Measurements from ENCODE around the gene RPEL1. TPM values are rescaled to one million over a fixed set of nuclear protein-coding genes. Genes with fewer than 3 reads are reported as not detected.
"Not testable (repeated sequence)": the region's sequence is repeated elsewhere in the genome, so short reads cannot be mapped to it uniquely, and the experiment has no call there.

Gene RPEL1
- total RNA-seq, 1 donor from 2014 or later, result not detected

DNA sequence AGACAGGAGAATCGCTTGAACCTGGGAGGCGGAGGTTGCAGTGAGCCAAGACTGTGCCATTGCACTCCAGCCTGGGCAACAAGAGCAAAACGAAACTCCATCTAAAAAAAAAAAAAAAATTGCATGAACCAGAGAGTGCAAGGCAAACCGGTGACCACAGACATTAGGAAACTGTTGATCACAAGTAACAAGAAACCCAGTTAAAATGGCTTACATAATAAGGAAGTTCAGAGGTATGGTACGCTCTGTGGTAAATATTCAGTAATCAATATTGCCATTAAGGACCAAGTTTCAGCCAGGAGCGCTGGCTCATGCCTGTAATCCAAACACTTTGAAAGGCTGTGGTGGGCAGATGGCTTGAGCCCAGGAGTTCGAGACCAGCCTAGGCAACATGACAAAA is 43.4 kb upstream of the RPEL1 start:
- TF ChIP-seq POLR2AphosphoS5 (IDR thresholded peaks at IDR 0.05; ENCODE audit: insufficient read depth in 1 of 2, low read depth in 1 of 2), result no peak
- TF ChIP-seq, protein P1, sequence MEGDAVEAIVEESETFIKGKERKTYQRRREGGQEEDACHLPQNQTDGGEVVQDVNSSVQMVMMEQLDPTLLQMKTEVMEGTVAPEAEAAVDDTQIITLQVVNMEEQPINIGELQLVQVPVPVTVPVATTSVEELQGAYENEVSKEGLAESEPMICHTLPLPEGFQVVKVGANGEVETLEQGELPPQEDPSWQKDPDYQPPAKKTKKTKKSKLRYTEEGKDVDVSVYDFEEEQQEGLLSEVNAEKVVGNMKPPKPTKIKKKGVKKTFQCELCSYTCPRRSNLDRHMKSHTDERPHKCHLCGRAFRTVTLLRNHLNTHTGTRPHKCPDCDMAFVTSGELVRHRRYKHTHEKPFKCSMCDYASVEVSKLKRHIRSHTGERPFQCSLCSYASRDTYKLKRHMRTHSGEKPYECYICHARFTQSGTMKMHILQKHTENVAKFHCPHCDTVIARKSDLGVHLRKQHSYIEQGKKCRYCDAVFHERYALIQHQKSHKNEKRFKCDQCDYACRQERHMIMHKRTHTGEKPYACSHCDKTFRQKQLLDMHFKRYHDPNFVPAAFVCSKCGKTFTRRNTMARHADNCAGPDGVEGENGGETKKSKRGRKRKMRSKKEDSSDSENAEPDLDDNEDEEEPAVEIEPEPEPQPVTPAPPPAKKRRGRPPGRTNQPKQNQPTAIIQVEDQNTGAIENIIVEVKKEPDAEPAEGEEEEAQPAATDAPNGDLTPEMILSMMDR (IDR thresholded peaks at IDR 0.05), result no peak
- TF ChIP-seq POLR2A (IDR thresholded peaks at IDR 0.05), result no peak
- Histone ChIP-seq H3K36me3 (no peaks in the 10 kb centered on the region), H3K4me1 (no peaks in the 10 kb centered on the region), H3K4me3 (no peak overlapping the region), H3K27me3 (no peaks in the 10 kb centered on the region), H3K9me3 (no peaks in the 10 kb centered on the region), H3K27ac (no peak overlapping the region)
- DNase-seq (ENCODE audit: extremely low spot score in 2 of 2), result no peak
- intact Hi-C loops (cut with DNase I), result no loop called here

DNA sequence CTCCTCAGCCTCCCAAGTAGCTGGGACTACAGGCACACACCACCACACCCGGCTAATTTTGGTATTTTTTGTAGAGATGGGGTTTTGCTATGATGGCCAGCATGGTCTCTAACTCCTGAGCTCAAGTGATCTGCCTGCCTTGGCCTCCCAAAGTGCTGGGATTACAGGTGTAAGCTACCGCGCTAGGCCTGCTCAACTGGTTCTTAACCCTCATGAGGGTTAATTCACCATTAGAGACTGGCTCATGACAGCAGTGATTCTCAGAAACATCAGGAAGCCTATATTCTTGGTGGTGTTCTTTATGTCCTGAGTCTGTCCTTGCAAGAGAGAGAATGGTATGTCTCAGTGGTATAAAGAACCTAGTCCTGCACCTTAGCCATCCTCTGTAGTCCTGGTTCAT is 42.2 kb upstream of the RPEL1 start:
- intact Hi-C loops (cut with DNase I), result no loop called here
- no peaks in the 10 kb centered on the region for H3K4me1 ChIP-seq
- H3K9me3 ChIP-seq, result no peaks in the 10 kb centered on the region
- H3K4me3 ChIP-seq, result no peak overlapping the region
- no peaks in the 10 kb centered on the region for H3K36me3 ChIP-seq
- DNase-seq (ENCODE audit: extremely low spot score in 2 of 2), result no peak
- no peaks in the 10 kb centered on the region for H3K27me3 ChIP-seq
- no peak overlapping the region for H3K27ac ChIP-seq
- no peak for TF ChIP-seq POLR2AphosphoS5 (IDR thresholded peaks at IDR 0.05; ENCODE audit: insufficient read depth in 1 of 2, low read depth in 1 of 2)
- TF ChIP-seq POLR2A (IDR thresholded peaks at IDR 0.05), result no peak
- TF ChIP-seq, protein P1 (IDR thresholded peaks at IDR 0.05), result no peak

DNA sequence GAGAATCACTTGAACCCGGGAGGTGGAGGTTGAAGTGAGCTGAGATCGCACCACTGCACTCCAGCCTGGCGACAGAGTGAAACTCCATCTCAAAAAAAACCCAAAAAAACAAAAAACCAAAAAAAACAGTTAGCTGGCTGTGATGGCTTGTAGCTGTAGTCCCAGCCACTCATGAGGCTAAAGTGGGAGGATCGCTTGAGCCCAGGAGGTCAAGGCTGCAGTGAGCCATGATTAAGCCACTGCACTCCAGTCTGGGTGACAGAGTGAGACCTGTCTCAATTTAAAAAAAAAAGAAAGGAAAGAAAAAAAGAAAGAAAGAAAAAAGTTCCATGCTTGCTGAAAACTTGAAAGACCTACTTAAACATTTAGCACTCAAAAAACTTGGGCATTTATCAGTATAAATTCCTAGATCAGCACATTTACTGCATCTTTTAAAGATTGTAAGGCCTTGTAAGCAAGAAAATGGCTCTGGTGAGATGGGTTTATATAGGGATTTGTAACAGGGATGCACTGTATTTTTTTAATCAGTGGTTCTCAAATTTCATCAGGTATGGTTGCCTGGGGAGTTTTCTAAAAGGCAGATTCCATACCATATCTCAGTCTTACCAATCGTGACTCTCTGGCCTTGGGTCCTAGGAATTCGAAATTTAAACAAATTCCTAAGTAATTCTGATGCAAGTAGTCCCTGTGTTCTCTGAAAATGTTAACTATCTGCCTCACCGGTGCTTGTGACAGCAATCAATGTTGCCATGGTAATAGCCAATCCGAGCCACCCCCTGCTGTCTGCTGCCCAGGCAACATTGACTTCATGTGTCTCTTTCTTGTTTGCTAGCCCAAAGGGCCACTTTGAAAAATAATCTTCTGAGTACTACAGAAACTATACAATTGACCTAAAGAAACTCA is 41.1 kb upstream of the RPEL1 start:
- Histone ChIP-seq H3K4me1 (no peaks in the 10 kb centered on the region), H3K36me3 (no peaks in the 10 kb centered on the region), H3K9me3 (no peaks in the 10 kb centered on the region), H3K27me3 (no peaks in the 10 kb centered on the region), H3K4me3 (no peak overlapping the region), H3K27ac (no peak overlapping the region)
- no peak for DNase-seq (ENCODE audit: extremely low spot score in 2 of 2)
- intact Hi-C loops (cut with DNase I), result no loop called here
- no peak for TF ChIP-seq POLR2A (IDR thresholded peaks at IDR 0.05)
- no peak for TF ChIP-seq POLR2AphosphoS5 (IDR thresholded peaks at IDR 0.05; ENCODE audit: insufficient read depth in 1 of 2, low read depth in 1 of 2)

DNA sequence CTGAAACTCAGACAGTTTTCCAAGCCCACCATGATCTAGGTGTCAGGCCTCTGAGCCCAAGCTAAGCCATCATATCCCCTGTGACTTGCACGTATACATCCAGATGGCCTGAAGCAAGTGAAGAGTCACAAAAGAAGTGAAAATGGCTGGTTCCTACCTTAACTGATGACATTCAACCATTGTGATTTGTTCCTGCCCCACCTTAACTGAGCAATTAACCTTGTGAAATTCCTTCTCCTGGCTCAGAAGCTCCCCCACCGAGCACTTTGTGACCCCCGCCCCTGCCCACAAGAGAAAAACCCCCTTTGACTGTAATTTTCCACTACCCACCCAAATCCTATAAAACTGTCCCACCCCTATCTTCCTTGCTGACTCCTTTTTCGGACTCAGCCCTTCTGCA is 40.3 kb upstream of the RPEL1 start:
- H3K27ac ChIP-seq; H3K9me3 ChIP-seq; H3K4me3 ChIP-seq; DNase-seq (ENCODE audit: extremely low spot score in 2 of 2); intact Hi-C loops (cut with DNase I); H3K36me3 ChIP-seq; H3K4me1 ChIP-seq; H3K27me3 ChIP-seq: not testable (repeated sequence)

DNA sequence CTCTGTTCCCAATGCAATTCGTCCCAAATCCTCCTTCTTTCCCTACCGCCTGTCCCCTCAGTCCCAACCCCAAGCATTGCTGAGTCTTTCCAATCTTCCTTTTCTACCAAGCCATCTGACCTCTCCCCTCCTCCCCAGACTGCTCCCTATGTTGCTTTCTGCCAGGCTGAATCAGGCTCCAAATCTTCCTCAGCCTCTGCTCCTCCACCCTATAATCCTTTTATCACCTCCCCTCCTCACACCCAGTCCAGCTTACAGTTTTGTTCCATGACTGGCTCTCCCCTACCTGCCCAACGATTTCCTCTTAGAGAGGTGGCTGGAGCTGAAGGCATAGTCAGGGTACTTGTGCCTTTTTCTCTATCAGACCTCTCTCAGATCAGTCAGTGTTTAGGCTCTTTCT is 39.0 kb upstream of the RPEL1 start:
- H3K27ac ChIP-seq; H3K36me3 ChIP-seq; H3K4me3 ChIP-seq; DNase-seq (ENCODE audit: extremely low spot score in 2 of 2); H3K27me3 ChIP-seq; H3K9me3 ChIP-seq; H3K4me1 ChIP-seq; intact Hi-C loops (cut with DNase I): not testable (repeated sequence)

DNA sequence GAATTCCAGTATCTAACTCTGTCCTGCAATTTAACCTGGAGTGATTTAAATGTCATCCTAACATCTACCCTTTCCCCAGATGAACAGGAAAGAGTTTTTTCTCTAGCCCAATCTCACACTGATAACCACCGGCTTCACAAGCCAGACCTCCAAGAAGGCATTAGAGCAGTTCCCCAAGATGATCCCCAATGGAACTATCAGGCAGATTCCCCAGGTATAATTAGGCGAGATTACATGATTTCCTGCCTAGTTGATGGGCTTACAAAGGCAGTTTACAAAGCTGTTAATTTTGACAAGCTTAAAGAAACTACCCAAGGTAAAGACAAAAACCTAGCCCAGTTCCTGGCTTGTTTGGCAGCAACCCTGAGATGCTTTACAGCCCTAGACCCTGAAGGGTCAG is 38.5 kb upstream of the RPEL1 start:
- DNase-seq (ENCODE audit: extremely low spot score in 2 of 2), result no peak
- Histone ChIP-seq H3K27me3 (no peaks in the 10 kb centered on the region), H3K9me3 (no peaks in the 10 kb centered on the region), H3K4me3 (no peak overlapping the region), H3K27ac (no peak overlapping the region), H3K36me3 (no peaks in the 10 kb centered on the region), H3K4me1 (no peaks in the 10 kb centered on the region)
- TF ChIP-seq POLR2AphosphoS5 (IDR thresholded peaks at IDR 0.05; ENCODE audit: insufficient read depth in 1 of 2, low read depth in 1 of 2) (no peak), POLR2A (IDR thresholded peaks at IDR 0.05) (no peak)
- TF ChIP-seq, protein P1 (IDR thresholded peaks at IDR 0.05), result no peak
- intact Hi-C loops (cut with DNase I), result no loop called here

DNA sequence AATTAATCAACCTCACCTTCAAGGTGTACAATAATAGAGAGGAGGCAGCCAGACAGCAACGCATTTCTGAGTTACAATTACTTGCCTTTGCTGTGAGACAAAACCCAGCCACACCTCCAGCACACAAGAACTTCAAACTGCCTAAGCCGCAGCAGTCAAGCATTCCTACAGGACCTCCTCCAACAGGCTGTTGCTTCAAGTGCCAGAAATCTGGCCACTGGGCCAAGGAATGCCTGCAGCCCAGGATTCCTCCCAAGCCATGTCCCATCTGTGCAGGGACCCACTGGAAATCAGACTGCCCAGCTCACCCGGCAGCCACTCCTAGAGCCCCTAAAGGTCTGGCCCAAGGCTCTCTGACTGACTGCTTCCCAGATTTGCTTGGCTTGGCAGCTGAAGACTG is 38.0 kb upstream of the RPEL1 start:
- H3K27ac ChIP-seq; H3K9me3 ChIP-seq; H3K4me1 ChIP-seq; intact Hi-C loops (cut with DNase I); H3K27me3 ChIP-seq; DNase-seq (ENCODE audit: extremely low spot score in 2 of 2); H3K36me3 ChIP-seq; H3K4me3 ChIP-seq: not testable (repeated sequence)

DNA sequence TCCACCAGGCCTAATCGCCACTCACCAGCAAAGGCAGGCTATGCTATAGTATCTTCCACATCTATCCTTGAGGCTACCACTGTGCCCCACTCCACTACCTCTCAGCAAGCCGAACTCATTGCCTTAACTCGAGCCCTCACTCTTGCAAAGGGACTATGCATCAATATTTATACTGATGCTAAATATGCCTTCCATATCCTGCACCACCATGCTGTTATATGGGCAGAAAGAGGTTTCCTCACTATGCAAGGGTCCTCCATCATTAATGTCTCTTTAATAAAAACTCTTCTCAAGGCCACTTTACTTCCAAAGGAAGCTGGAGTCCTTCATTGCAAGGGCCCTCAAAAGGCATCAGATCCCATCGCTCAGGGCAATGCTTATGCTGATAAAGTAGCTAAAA is 35.4 kb upstream of the RPEL1 start:
- intact Hi-C loops (cut with DNase I); DNase-seq (ENCODE audit: extremely low spot score in 2 of 2); H3K27ac ChIP-seq; H3K4me3 ChIP-seq; H3K9me3 ChIP-seq; H3K4me1 ChIP-seq; H3K27me3 ChIP-seq; H3K36me3 ChIP-seq: not testable (repeated sequence)

Data from vagina (tissue), 2 donors.